Coronary artery (tissue), 2 donors: ENCODE data around the gene CAP2.
"Not testable (repeated sequence)": the region's sequence is repeated elsewhere in the genome, so short reads cannot be mapped to it uniquely, and the experiment has no call there.

Source experiments
- DNase-seq: peaks from one replicate; pipeline ENCODE4 v3.0.0-alpha.2; 2017; ENCODE audit warnings: low spot score
- H3K27ac ChIP-seq, 2 donors: fragments of 200-600 bp; sonication (generic); one replicate each; pipeline ENCODE4 v1.5.1; 2016 to 2019
- H3K4me3 ChIP-seq: fragments of 200-600 bp; sonication (generic); 2 replicates; pipeline ENCODE4 v1.5.1; 2016; ENCODE audit warnings: mild to moderate bottlenecking, moderate library complexity
- TF ChIP-seq, protein P1 (sequence below): fragments of 200-600 bp; sonication (generic); IDR thresholded peaks from one replicate; pipeline ENCODE4 v1.5.1; 2019; ENCODE audit warnings: antibody characterized with exemption

Gene CAP2

DNA sequence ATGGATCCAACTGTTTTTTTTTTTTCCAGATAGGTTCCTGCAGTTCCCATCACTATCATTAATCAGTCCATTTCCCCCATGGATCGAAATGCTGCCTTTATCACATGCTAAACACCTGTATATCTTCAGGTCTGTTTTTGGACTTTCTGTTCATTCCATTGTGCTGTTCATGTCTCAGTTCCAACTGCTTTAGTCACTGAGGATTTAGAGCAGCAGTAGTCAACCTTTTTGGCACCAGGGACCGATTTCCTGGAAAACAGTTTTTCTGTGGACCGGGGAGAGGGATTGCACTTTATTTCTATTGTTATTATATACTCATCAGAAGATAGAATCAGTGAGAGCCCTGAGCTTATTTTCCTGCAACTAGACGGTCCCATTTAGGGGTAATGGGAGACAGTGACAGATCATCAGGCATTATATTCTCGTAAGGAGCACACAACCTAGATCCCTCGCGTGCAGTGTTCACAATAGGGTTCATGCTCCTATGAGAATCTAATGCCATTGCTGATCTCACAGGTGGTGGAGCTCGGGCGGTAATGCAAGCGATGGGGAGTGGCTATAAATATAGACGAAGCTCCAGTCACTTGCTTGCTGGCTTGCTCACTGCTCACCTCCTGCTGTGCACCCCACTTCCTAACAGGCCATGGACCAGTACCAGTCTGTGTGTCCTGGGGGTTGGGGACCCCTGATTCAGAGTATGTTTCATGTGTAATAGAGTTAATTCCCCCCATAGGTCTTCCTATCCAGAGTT is 46.0 kb downstream of the CAP2 start:
- TF ChIP-seq, protein P1, sequence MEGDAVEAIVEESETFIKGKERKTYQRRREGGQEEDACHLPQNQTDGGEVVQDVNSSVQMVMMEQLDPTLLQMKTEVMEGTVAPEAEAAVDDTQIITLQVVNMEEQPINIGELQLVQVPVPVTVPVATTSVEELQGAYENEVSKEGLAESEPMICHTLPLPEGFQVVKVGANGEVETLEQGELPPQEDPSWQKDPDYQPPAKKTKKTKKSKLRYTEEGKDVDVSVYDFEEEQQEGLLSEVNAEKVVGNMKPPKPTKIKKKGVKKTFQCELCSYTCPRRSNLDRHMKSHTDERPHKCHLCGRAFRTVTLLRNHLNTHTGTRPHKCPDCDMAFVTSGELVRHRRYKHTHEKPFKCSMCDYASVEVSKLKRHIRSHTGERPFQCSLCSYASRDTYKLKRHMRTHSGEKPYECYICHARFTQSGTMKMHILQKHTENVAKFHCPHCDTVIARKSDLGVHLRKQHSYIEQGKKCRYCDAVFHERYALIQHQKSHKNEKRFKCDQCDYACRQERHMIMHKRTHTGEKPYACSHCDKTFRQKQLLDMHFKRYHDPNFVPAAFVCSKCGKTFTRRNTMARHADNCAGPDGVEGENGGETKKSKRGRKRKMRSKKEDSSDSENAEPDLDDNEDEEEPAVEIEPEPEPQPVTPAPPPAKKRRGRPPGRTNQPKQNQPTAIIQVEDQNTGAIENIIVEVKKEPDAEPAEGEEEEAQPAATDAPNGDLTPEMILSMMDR = no peak
- DNase-seq = no peak

DNA sequence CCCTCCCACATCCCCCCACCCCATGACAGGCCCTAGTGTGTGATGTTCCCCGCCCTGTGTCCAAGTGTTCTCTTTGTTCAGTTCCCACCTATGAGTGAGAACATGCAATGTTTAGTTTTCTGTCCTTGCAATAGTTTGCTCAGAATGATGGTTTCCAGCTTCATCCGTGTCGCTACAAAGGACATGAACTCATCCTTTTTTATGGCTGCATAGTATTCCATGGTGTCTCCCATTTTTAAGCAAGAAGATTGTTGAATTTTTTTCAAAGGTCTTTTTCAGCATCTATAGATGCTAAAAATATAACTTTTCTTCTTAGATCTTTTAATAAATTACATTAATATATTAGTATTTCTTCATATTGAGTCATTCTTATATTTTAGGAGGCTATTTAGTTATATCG is 47.4 kb downstream of the CAP2 start:
- not testable (repeated sequence) for H3K4me3 ChIP-seq

More for the DNA sequence above, 46.0 kb downstream of the CAP2 start:
- Histone ChIP-seq H3K4me3 (peak overlapping the region; percentile 40), H3K27ac (peak overlapping the region in 1 of 2 donors; percentile 48)

DNA sequence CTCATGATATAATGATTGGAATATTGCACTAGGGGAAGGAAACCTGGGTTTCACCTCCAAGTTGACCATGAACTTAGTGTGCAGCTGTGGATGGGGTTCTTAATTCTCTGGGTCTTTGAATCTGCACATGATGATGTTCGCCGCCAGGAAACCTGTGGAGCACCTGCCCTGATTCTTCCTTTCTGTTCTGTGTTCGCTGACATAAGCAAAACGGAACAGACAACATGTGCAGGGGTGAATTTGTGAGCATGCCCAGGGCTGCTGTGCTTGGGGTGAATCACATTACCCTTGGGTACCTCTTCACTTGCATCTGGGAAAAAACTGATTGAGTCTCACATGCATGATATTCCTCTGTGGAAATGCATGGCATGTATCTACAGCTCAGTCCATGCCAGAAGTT is 48.8 kb downstream of the CAP2 start:
- no peak overlapping the region for H3K27ac ChIP-seq
- no peak overlapping the region for H3K4me3 ChIP-seq
- TF ChIP-seq, protein P1 = no peak
- no peak for DNase-seq

More for the DNA sequence above, 47.4 kb downstream of the CAP2 start:
- not testable (repeated sequence) for H3K27ac ChIP-seq, DNase-seq

DNA sequence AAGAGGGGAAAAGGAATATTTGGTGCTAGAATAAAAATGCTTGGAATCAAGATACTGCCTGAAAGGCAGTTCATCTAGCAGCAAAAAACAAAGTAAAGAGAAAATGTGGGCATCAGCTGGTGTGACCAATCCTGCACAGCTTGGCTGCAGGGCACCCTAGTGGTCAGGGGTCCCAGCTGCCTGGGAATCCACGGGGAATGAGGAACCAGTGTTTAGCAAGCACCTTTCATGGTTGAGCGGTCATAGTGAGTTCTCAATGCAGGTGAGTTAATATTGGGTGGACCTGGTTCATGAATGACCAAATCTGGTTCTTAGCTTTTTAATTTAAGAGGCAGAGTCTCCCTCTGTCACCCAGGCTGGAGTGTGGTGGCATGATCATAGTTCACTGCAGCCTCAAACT is 53.3 kb downstream of the CAP2 start:
- TF ChIP-seq, protein P1 = no peak
- no peak for DNase-seq
- H3K27ac ChIP-seq = no peak overlapping the region
- H3K4me3 ChIP-seq = no peak overlapping the region

DNA sequence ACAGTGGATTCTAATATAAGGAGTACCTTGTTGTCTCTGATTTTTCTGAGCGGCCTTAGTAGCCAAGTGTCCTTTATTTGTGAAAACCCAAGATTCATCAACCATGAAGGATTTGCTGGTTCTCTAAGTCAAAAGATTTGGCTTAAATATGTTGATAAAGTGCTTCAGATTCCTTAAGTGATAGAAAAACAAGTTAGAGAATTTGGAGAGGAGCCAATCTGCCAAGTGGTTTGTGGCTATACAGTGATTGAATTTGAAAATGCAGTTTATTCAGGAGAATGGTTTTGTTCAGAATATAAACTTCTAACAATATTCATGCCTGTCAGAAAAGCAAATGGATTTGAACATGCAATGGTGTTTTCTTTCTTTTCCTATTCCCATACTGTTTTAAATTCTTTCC is 54.8 kb downstream of the CAP2 start:
- no peak for DNase-seq
- TF ChIP-seq, protein P1 = no peak
- Histone ChIP-seq H3K4me3 (no peak overlapping the region), H3K27ac (no peak overlapping the region)

DNA sequence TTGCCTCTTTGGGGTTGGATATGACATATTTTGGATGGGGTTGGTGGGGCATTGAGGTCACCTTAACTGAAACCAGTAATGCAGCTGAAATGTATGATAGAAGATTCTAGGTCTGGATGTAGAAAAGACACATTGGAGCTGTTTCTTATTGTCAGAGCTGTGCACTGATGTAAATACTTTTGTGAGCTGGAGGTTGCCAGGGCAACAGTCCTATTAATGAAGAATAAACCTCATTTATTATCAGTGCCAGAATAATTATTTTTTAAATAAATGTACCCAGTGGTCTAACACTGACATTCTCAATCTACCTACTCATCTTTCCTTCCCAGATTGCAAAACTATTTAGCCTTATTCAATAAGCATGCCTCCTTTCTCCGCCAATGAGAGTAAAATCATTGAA is 57.0 kb downstream of the CAP2 start:
- no peak for DNase-seq
- no peak overlapping the region for H3K4me3 ChIP-seq
- TF ChIP-seq, protein P1 = no peak
- no peak overlapping the region for H3K27ac ChIP-seq

DNA sequence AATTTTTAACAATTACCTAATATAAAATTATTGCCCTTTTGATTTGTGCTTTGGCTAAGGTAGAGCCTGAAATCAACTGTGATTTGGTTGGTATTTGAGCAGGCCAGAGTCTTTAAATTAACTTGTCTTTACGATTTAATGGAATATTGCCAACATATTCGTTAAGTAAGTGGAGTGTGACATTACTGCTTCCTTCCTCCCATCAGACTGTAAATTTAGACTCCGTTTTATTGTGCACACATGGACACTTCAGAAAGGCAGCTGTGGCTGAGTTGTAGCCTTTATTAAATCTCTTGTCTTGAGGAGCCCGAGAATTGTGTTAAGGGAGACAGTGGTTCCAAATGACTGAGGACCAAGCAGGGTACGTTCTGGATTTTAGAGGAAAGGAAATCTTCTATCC is 57.4 kb downstream of the CAP2 start:
- no peak overlapping the region for H3K4me3 ChIP-seq
- TF ChIP-seq, protein P1 = no peak
- no peak overlapping the region for H3K27ac ChIP-seq
- no peak for DNase-seq
